RPMI7951 (cell line): ENCODE data around the gene EGFLAM. TPM values are rescaled to one million over a fixed set of nuclear protein-coding genes. Genes with fewer than 3 reads are reported as not detected.

Source experiments
- DNase-seq: peaks from one replicate; pipeline ENCODE4 v3.0.0-alpha.2; 2012; ENCODE audit warnings: low read depth
- total RNA-seq: library from RNA; depleted of rRNA; stranded (reverse); fragments of >200 nt; shearing (Covaris generic); gene quantifications from 2 replicates; pipeline ENCODE4 v1.2.3, GENCODE V29; 2014

The EGFLAM gene
- total RNA-seq, 1 experiment from 2014 or later = 0.12 TPM

DNA sequence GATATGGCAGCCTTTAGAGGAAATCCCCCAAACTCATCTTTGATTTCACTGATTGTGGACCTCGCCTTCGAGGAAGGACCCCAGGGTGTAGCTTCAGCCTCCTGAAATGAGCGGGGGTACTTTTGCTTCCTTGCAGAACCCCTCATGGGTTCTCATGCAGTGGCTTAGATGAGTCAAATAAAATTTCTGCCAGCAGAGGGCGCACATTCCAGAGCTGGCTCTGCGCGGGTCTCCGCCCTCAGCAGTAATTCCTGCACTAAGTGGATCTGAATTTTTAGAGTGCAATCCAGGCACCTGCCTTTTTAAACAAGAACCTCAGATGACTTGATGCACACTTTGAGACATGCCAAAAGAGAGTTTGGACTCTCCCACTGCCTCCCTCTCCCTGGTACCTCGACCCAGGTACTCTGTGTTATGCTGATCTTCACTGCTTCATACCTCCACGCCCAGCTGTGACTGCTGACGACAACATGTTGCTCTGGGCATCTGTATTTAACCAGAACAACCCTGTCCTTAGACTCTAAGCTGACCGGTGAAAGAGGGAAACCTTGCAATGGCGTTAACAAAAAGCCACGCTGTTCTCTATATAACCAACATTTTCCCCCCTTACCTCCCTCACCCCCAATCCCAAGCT is 7.3 kb downstream of the EGFLAM start:
- peak; percentile 27 for DNase-seq

DNA sequence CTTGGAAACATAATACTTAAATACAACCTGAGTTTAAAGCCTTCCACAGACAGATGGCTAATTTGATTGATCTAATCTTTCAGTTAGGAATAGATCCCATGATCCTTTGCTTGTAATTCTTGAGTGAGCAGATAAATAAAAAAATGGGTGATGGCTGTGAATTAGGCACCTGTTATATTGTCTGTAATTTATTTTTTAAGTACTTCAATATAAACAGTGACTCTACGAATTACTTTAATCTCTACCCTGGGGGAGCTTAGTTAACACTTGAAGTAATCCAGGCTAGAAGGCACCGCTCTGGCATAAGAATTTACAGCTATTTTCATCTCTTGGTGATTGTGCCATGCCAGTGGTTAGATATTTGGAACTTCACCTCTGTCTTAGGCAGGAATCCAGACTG is 9.0 kb downstream of the EGFLAM start:
- no peak for DNase-seq

GRCh38 chr5:38273626-38274025 is 15.3 kb downstream of the EGFLAM start:
- no peak for DNase-seq

- DNase-seq = no peak
These were observed 16.0 kb downstream of the EGFLAM start for GRCh38 chr5:38274370-38274769.

- no peak for DNase-seq
These were observed 26.0 kb downstream of the EGFLAM start for GRCh38 chr5:38284384-38284783.

DNA sequence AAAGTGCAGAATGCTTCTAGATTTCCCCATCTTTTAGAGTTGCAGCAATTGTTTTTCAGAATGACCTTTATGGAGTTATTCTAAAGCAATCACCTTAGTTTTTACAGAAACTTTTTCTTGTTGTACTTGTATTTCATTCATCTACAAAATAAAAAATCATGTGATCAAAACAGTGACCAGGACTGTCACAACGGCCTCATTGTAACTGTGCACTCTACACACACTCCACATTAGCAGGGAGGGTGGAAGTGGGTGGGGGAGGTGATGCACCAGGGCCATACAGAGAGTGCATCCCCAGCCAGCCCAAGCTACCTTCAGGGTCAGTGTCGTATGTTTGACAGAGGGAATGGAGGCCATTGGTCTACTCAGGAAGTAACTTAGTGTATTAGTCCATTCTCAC is 26.9 kb downstream of the EGFLAM start:
- no peak for DNase-seq

- no peak for DNase-seq
These were observed 27.6 kb downstream of the EGFLAM start for GRCh38 chr5:38286002-38286401.

- no peak for DNase-seq
These were observed 28.8 kb downstream of the EGFLAM start for GRCh38 chr5:38287124-38287523.

DNA sequence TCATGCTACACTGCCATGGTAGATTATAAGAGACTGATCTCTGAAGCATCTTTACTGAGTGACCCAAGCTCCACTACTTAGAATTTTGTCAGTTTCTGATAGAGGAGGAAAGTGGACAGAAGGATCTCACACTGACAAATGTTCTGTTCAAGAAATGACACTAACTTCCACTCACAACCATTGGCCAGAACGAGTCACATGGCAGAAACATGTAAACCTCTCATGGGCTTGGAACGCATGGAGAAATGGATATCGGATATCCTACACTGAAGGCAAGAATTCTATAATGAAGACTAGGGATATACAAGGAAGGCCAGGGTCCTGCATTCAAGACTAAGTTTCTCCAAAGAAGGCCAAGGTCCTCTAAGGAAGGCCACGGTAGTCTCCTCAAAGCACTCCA is 31.1 kb downstream of the EGFLAM start:
- DNase-seq = no peak

DNA sequence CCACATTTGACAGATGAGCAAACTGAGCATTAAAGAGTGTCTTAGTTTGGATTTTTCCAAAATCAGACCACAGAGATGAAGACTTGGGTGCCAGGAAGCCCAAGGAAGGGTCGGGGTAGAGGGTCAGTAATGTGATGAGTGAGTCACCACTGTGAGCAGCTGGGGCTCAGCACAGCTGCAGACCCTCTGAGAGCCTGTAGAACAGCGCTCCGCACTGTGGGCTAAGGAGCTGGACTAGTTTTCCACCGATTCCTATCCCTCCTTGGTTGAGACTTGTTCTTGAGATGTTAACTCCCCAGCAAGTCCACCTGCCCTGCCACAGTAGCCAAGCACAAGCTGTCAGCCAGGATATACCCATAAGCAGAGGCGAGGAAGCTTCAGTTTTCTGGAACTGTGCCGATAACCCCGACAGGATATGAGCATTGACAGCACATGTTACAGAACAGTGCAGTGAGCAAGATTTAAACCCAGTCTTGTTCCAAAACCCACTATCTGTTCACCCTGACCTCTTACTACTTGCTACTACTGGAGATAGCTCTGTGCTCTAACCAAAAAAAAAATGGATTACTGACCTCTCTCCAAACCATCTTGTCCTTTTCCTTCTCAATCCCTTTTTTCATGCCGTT is 31.8 kb downstream of the EGFLAM start:
- peak; percentile 6 for DNase-seq

DNA sequence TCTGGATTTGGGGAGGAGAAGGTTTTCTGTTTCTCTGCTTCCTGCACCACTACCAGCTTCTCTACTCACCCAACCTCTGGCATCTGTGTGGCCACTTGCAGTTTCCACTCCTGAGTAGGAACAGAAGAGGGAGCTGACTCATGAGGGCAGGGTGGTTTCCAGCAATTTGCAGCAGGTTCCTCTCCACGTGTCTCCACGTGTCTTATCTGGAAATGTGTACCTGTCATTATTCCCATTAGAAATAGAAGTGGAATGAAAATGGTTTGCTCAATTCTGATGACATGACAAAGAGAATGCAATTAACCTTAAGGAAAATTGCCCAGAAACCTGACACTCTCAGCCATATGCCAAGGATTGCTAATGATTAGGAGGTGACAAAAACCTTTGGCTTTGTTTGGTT is 33.0 kb downstream of the EGFLAM start:
- DNase-seq = no peak

DNA sequence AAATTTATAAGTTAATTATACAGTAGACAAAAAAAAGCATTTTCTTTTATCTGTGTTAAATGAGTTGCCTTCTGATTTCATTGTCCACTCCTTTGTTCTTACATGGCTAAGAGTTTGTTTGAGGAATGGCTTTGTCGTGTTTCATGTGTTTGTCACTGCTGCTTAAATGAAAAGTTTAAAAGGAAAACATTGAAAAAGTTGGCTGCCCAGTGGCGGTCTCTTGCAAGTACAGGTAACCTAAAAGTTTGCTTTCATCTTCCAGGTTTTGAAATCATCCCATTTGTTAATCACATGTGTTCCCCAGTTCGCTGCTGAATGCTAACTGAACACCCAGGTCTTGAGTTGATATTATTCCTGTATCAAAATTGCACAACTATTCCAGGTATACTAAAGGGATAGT is 33.9 kb downstream of the EGFLAM start:
- DNase-seq = no peak

GRCh38 chr5:38295751-38296150 is 37.4 kb downstream of the EGFLAM start:
- DNase-seq = no peak

DNA sequence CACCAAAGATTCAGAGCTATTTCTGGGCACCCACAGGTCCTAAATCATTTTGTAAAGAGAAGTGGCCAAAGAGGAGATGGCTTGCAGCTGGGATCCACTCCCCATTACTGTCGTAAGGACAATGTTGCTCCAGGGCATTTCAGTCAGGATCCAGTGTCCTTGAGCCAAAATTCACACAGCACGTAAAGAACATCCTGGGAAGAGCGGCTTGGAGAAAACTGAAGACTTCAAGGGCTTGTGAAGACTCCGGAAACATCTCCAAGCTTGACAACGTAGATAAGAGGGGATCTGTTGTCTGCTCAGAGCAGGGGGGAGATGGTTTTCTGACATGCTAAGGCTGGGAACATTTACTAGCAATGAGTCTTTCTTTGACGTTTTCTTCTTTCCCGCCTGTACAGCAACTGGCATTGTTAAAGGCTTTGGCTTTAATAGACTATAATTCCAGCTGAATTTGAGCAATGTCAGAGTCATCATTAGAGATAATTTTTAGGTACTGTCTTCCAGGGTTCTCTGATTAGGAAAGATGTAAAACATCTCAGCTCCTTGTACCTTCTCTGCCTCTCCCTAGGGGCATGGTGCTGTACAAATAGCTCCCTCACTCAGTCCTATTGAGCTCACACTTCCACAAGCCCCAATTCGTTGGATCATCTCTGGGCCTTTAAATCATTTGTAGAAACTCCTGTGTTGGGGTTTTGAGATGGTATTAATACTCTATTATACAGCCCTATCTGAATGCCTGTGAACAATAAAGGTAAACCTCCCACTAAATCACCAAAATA is 39.7 kb downstream of the EGFLAM start:
- DNase-seq = peak; percentile 18

GRCh38 chr5:38299585-38299984 is 41.2 kb downstream of the EGFLAM start:
- DNase-seq = no peak

GRCh38 chr5:38305148-38305547 is 46.8 kb downstream of the EGFLAM start:
- DNase-seq = no peak

GRCh38 chr5:38307845-38308244 is 49.5 kb downstream of the EGFLAM start:
- DNase-seq = no peak

- peak; percentile 84 for DNase-seq
These were observed 58.3 kb downstream of the EGFLAM start for GRCh38 chr5:38316544-38317224.

- DNase-seq = no peak
These were observed 59.5 kb downstream of the EGFLAM start for GRCh38 chr5:38317868-38318267.

- DNase-seq = no peak
These were observed 61.1 kb downstream of the EGFLAM start for GRCh38 chr5:38319491-38319890.

DNA sequence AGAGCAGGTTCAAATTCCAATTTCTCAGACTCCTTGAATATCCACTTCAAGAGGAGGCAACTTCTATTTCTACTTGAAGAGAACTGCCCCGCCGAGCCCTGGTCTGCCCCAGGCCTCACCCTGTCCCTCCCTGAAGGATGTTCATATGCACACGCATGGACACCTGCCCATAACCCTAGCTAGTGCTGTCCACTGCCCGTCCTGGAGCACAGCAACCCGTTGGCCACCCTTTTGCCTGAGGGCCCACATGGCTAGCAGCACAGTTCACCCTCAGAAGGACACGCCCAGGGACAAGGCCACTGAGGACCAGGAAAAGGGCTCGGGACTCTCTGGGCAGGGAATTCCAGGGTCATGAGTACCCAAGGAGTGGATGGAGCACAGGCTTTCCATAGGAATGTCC is 63.6 kb downstream of the EGFLAM start:
- DNase-seq = no peak

- DNase-seq = peak; percentile 70
These were observed 65.4 kb downstream of the EGFLAM start for GRCh38 chr5:38323645-38324295.
